SK-N-SH (cell line): Measurements from ENCODE around the gene ADAD1. TPM values are rescaled to one million over a fixed set of nuclear protein-coding genes. Genes with fewer than 3 reads are reported as not detected.

ENCODE experiments used
- CTCF ChIA-PET: fragments of 300-600, 350-600 bp; formaldehyde crosslinking; extraction: SDS; loops from one replicate; lab custom pipeline; 2021; lab: Yijun Ruan, JAX
- POLR2A ChIA-PET: fragments of 350-600 bp; sonication (Branson Sonifier 250); formaldehyde crosslinking; extraction: SDS; loops from one replicate; lab custom pipeline; 2020; ENCODE audit warnings: antibody characterized with exemption, inconsistent platforms; lab: Yijun Ruan, JAX
- DNase-seq: peaks from one replicate; pipeline ENCODE4 v3.0.0; 2012
- H2AFZ ChIP-seq: fragments of 200-600 bp; sonication (generic); 2 replicates; pipeline ENCODE4 v1.8.1; 2016; ENCODE audit warnings: antibody characterized with exemption, mild to moderate bottlenecking, low read depth
- H3F3A ChIP-seq: fragments of 200-600 bp; sonication (generic); replicated peaks from 2 replicates; pipeline ENCODE3; 2016; ENCODE audit warnings: antibody characterized with exemption, mild to moderate bottlenecking; ENCODE audit not compliant: insufficient read depth
- H3K27ac ChIP-seq, 2 experiments: fragments of 200-500 bp in 1 of 2; fragments of 200-600 bp in 1 of 2; sonication (Bioruptor generic) in 1 of 2; sonication (generic), shearing (Covaris generic) in 1 of 2; 2 replicates each; pipeline versions ENCODE4 v1.5.1 to v1.6.1; 2014 to 2016; ENCODE audit warnings: low read depth in 2 of 2, inconsistent platforms in 1 of 2, low read length in 1 of 2, mild to moderate bottlenecking in 1 of 2, mixed read lengths in 1 of 2
- H3K27me3 ChIP-seq: fragments of 200-600 bp; sonication (generic), shearing (Covaris generic); 2 replicates; pipeline ENCODE4 v1.6.1; 2016; ENCODE audit warnings: mixed run types; ENCODE audit not compliant: insufficient read depth
- H3K36me3 ChIP-seq, 2 experiments: fragments of 200-500 bp in 1 of 2; fragments of 200-600 bp in 1 of 2; sonication (Bioruptor generic) in 1 of 2; sonication (generic) in 1 of 2; replicated peaks in 1 of 2; 2 replicates each; pipeline versions ENCODE3 to v1.5.1; 2014 to 2016; ENCODE audit warnings: low read length in 1 of 2, mild to moderate bottlenecking in 1 of 2; ENCODE audit not compliant: insufficient read depth in 2 of 2, control insufficient read depth in 1 of 2
- H3K4me1 ChIP-seq, 2 experiments: fragments of 200-500 bp in 1 of 2; fragments of 200-600 bp in 1 of 2; sonication (Bioruptor generic) in 1 of 2; sonication (generic), shearing (Covaris generic) in 1 of 2; 2 replicates each; pipeline versions ENCODE4 v1.5.1 to v1.6.1; 2014 to 2016; ENCODE audit warnings: low read depth in 1 of 2, low read length in 1 of 2, mixed run types in 1 of 2; ENCODE audit not compliant: insufficient read depth in 2 of 2, control insufficient read depth in 1 of 2
- H3K4me2 ChIP-seq: fragments of 200-600 bp; sonication (generic), shearing (Covaris generic); 2 replicates; pipeline ENCODE4 v1.6.1; 2017; ENCODE audit warnings: mixed run types
- H3K4me3 ChIP-seq, 2 experiments: fragments of 200-500 bp in 1 of 2; fragments of 200-600 bp in 1 of 2; sonication (Bioruptor generic) in 1 of 2; sonication (generic), shearing (Covaris generic) in 1 of 2; 2 replicates each; pipeline versions ENCODE4 v1.5.1 to v1.8.1; 2014 to 2016; ENCODE audit warnings: low read depth in 2 of 2, inconsistent platforms in 1 of 2, low read length in 1 of 2, mild to moderate bottlenecking in 1 of 2, mixed read lengths in 1 of 2, moderate library complexity in 1 of 2
- H3K79me2 ChIP-seq: fragments of 200-600 bp; sonication (generic); 2 replicates; pipeline ENCODE4 v1.8.1; 2017; ENCODE audit warnings: mild to moderate bottlenecking; ENCODE audit not compliant: insufficient read depth
- H3K9ac ChIP-seq: fragments of 200-600 bp; sonication (generic); 2 replicates; pipeline ENCODE4 v1.6.1; 2017; ENCODE audit warnings: mixed run types
- H3K9me2 ChIP-seq: fragments of 200-600 bp; sonication (generic); 2 replicates; pipeline ENCODE4 v1.6.1; 2017; ENCODE audit warnings: mixed run types
- H3K9me3 ChIP-seq: fragments of 200-600 bp; sonication (generic); 2 replicates; pipeline ENCODE4 v1.6.1; 2017; ENCODE audit warnings: mixed run types, mild to moderate bottlenecking, moderate library complexity
- H4K20me1 ChIP-seq: fragments of 200-600 bp; sonication (generic); 2 replicates; pipeline ENCODE4 v1.6.1; 2017; ENCODE audit warnings: mild to moderate bottlenecking, mixed run types; ENCODE audit not compliant: insufficient read depth
- CHD2 ChIP-seq: fragments of 150-350 bp; IDR thresholded peaks from 2 replicates; pipeline ENCODE4 v1.6.1; 2018; ENCODE audit warnings: low read length; ENCODE audit not compliant: partially characterized antibody
- EP300 ChIP-seq, 2 experiments: IDR thresholded peaks; 2 replicates each; pipeline versions ENCODE4 v1.4.0 to v1.6.1; 2012; ENCODE audit warnings: borderline replicate concordance in 1 of 2, low read depth in 1 of 2, low read length in 1 of 2
- EZH2phosphoT487 ChIP-seq: fragments of 200-600 bp; sonication (generic); IDR thresholded peaks from 2 replicates; pipeline ENCODE4 v1.6.1; 2017; ENCODE audit warnings: low read depth, mixed run types, mild to moderate bottlenecking, antibody characterized with exemption, moderate library complexity, borderline replicate concordance
- FOSL2 ChIP-seq: IDR thresholded peaks from 2 replicates; pipeline ENCODE4 v1.4.0; 2012; ENCODE audit warnings: low read depth, mild to moderate bottlenecking, moderate library complexity, borderline replicate concordance
- FOXJ3 ChIP-seq: sonication (generic); formaldehyde crosslinking; IDR thresholded peaks from 2 replicates; pipeline ENCODE4 v1.5.1; 2020; ENCODE audit warnings: mild to moderate bottlenecking, missing genetic modification reagents
- FOXM1 ChIP-seq: IDR thresholded peaks from 2 replicates; pipeline ENCODE4 v1.4.0; 2012; ENCODE audit warnings: low read depth, mild to moderate bottlenecking
- GABPA ChIP-seq: IDR thresholded peaks from 2 replicates; pipeline ENCODE4 v1.4.0; 2012; ENCODE audit warnings: low read depth, mild to moderate bottlenecking
- JUND ChIP-seq: IDR thresholded peaks from 2 replicates; pipeline ENCODE4 v1.4.0; 2012
- MXI1 ChIP-seq: IDR thresholded peaks from 2 replicates; pipeline ENCODE4 v1.6.1; 2012; ENCODE audit warnings: mild to moderate bottlenecking, low read depth, low read length, improper control_type of control experiment
- NRF1 ChIP-seq: IDR thresholded peaks from 2 replicates; pipeline ENCODE4 v1.6.1; 2012; ENCODE audit warnings: low read depth, mild to moderate bottlenecking, low read length
- POLR2AphosphoS5 ChIP-seq: IDR thresholded peaks from 2 replicates; pipeline ENCODE4 v1.6.1; 2012; ENCODE audit warnings: low read depth, low read length
- RAD21 ChIP-seq: IDR thresholded peaks from 2 replicates; pipeline ENCODE4 v1.6.1; 2012; ENCODE audit warnings: mild to moderate bottlenecking, low read length
- RCOR1 ChIP-seq: fragments of 150-350 bp; IDR thresholded peaks from 2 replicates; pipeline ENCODE4 v1.6.1; 2017; ENCODE audit warnings: antibody characterized with exemption, low read length
- RFX5 ChIP-seq: IDR thresholded peaks from 2 replicates; pipeline ENCODE4 v1.6.1; 2012; ENCODE audit warnings: mild to moderate bottlenecking, improper control_type of control experiment, low read length
- SIN3A ChIP-seq: IDR thresholded peaks from 2 replicates; pipeline ENCODE4 v1.6.1; 2012; ENCODE audit warnings: low read depth, mild to moderate bottlenecking, low read length, moderate library complexity, borderline replicate concordance
- TEAD4 ChIP-seq: IDR thresholded peaks from 2 replicates; pipeline ENCODE4 v1.4.0; 2012; ENCODE audit warnings: mild to moderate bottlenecking, borderline replicate concordance; ENCODE audit not compliant: insufficient read depth
- WGBS: methylation state at CpG from one replicate; pipeline ENCODE4 v1.1.6; 2017; ENCODE audit warnings: low lambda C conversion rate; 5-methylcytosine and 5-hydroxymethylcytosine counted together
- polyA plus RNA-seq, 3 experiments: library from polyadenylated mRNA; depleted of rRNA; stranded (reverse); fragments of >200 nt; gene quantifications; 2 replicates each; pipeline ENCODE4 v1.2.3, GENCODE V29; 2012
- TF ChIP-seq, protein P1 (sequence below): fragments of 200-600 bp; sonication (generic); IDR thresholded peaks from 2 replicates; pipeline ENCODE4 v1.6.1; 2017; ENCODE audit warnings: antibody characterized with exemption, mild to moderate bottlenecking, moderate library complexity
- TF ChIP-seq, protein P2 (sequence below): IDR thresholded peaks from 2 replicates; pipeline ENCODE4; 2012
- TF ChIP-seq, protein P3 (sequence below): IDR thresholded peaks from 2 replicates; pipeline ENCODE4 v1.4.0; 2012; ENCODE audit warnings: low read depth, borderline replicate concordance
- TF ChIP-seq, protein P4 (sequence below): IDR thresholded peaks from 2 replicates; pipeline ENCODE4 v1.4.0; 2012; ENCODE audit warnings: low read depth, borderline replicate concordance
- TF ChIP-seq, protein P5 (sequence below): IDR thresholded peaks from 2 replicates; pipeline ENCODE4 v1.4.0; 2012; ENCODE audit warnings: low read depth

The ADAD1 gene
- polyA plus RNA-seq, 1 of the 3 experiments (the other 2 are of a cell fraction) = not detected

DNA sequence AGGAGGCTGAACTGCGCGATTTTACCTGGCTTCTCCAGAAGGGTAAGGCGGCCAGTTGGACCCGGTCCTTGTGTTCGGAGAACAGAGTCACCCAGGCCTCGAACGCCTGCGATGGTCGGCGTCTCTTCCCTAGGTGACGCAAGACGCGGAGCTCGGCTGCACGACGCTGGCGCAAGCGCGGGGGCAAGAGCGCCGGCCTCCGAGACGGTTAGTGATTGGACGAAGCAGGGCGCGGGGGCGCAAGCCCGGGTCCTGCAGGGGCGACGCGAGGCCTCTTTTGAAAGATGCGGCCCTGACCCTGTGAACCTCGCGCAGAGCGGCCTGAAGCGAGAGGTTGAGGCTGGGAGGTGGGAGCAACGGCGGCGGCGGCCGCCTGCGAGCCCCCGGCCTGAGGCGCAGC is 428 bp downstream of the ADAD1 start (continued):
- TF ChIP-seq MXI1 (no peak), TEAD4 (no peak), RCOR1 (no peak), JUND (no peak), SIN3A (no peak)
- TF ChIP-seq, protein P1, sequence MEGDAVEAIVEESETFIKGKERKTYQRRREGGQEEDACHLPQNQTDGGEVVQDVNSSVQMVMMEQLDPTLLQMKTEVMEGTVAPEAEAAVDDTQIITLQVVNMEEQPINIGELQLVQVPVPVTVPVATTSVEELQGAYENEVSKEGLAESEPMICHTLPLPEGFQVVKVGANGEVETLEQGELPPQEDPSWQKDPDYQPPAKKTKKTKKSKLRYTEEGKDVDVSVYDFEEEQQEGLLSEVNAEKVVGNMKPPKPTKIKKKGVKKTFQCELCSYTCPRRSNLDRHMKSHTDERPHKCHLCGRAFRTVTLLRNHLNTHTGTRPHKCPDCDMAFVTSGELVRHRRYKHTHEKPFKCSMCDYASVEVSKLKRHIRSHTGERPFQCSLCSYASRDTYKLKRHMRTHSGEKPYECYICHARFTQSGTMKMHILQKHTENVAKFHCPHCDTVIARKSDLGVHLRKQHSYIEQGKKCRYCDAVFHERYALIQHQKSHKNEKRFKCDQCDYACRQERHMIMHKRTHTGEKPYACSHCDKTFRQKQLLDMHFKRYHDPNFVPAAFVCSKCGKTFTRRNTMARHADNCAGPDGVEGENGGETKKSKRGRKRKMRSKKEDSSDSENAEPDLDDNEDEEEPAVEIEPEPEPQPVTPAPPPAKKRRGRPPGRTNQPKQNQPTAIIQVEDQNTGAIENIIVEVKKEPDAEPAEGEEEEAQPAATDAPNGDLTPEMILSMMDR = no peak

DNA sequence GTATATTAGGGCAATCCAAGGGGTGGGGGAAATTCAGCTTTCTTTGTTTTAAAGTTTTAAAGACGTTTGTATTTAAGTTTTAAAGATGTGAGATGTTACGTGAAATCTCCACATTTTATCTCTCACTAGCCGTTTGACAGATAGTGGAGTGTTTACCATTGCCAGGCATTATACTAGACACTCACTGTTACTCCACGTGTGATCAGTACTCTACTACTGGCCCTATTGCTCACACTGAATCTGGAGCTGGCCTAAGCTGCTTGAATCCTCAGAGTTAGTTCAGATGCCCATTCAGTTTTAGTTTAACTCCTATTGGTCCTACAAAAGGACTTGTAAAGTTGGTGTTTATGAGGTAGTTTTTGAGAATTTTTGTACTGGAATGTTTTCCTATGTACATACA is 4.5 kb downstream of the ADAD1 start:
- no peak for DNase-seq
- CTCF ChIA-PET = interaction anchor here (1.0 kb wide), 1 partner anchor 95 kb away, joined by 4 read pairs; no protein-coding TSS in a partner anchor
- Histone ChIP-seq H3K36me3 (no peaks in the 10 kb centered on the region), H3K9ac (no peak overlapping the region), H3F3A (no peaks in the 10 kb centered on the region), H3K9me3 (no peaks in the 10 kb centered on the region), H3K27ac (no peak overlapping the region), H3K4me1 (no peaks in the 10 kb centered on the region), H3K79me2 (no peaks in the 10 kb centered on the region), H3K27me3 (no peaks in the 10 kb centered on the region; the same call in 1 of the 2 replicates), H3K9me2 (no peaks in the 10 kb centered on the region), H4K20me1 (no peaks in the 10 kb centered on the region), H3K4me2 (no peak overlapping the region), H2AFZ (no peak overlapping the region), H3K4me3 (no peak overlapping the region)
- POLR2A ChIA-PET = no interaction called here
- TF ChIP-seq FOXJ3 (CRISPR knock-in tag) (no peak), GABPA (no peak), NRF1 (no peak), CHD2 (no peak), FOSL2 (no peak), EZH2phosphoT487 (no peak), POLR2AphosphoS5 (no peak), RFX5 (no peak), FOXM1 (no peak), EP300 (IDR thresholded peaks at IDR 0.05; ENCODE audit: borderline replicate concordance in 1 of 2, low read depth in 1 of 2, low read length in 1 of 2) (no peak), RAD21 (no peak)
- TF ChIP-seq, protein P2, sequence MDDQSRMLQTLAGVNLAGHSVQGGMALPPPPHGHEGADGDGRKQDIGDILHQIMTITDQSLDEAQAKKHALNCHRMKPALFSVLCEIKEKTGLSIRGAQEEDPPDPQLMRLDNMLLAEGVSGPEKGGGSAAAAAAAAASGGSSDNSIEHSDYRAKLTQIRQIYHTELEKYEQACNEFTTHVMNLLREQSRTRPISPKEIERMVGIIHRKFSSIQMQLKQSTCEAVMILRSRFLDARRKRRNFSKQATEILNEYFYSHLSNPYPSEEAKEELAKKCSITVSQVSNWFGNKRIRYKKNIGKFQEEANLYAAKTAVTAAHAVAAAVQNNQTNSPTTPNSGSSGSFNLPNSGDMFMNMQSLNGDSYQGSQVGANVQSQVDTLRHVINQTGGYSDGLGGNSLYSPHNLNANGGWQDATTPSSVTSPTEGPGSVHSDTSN = no peak
- TF ChIP-seq, protein P3, sequence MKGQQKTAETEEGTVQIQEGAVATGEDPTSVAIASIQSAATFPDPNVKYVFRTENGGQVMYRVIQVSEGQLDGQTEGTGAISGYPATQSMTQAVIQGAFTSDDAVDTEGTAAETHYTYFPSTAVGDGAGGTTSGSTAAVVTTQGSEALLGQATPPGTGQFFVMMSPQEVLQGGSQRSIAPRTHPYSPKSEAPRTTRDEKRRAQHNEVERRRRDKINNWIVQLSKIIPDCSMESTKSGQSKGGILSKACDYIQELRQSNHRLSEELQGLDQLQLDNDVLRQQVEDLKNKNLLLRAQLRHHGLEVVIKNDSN = no peak
- TF ChIP-seq, protein P4, sequence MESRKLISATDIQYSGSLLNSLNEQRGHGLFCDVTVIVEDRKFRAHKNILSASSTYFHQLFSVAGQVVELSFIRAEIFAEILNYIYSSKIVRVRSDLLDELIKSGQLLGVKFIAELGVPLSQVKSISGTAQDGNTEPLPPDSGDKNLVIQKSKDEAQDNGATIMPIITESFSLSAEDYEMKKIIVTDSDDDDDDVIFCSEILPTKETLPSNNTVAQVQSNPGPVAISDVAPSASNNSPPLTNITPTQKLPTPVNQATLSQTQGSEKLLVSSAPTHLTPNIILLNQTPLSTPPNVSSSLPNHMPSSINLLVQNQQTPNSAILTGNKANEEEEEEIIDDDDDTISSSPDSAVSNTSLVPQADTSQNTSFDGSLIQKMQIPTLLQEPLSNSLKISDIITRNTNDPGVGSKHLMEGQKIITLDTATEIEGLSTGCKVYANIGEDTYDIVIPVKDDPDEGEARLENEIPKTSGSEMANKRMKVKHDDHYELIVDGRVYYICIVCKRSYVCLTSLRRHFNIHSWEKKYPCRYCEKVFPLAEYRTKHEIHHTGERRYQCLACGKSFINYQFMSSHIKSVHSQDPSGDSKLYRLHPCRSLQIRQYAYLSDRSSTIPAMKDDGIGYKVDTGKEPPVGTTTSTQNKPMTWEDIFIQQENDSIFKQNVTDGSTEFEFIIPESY = no peak
- TF ChIP-seq, protein P5, sequence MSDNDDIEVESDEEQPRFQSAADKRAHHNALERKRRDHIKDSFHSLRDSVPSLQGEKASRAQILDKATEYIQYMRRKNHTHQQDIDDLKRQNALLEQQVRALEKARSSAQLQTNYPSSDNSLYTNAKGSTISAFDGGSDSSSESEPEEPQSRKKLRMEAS = no peak
- WGBS = 9% methylated on average over 4 of the region's 4 CpGs
